HCT116 (cell line): ENCODE results near the gene PLD1. TPM values are rescaled to one million over a fixed set of nuclear protein-coding genes. Genes with fewer than 3 reads are reported as not detected.

Experiments
- ATAC-seq: fragments of 200-7000 bp; cut with Tn5 transposase; 2 replicates; pipeline ENCODE4 v1.9.1; 2020; ENCODE audit warnings: mild to moderate bottlenecking, moderate library complexity
- BruUV-seq: library from RNA; stranded (reverse); fragments of 400-500 nt; replicated peaks from 2 replicates; lab custom pipeline; 2021; lab: Mats Ljungman, UMichigan
- CTCF ChIA-PET: fragments of 300-600 bp; sonication (Branson Sonifier 250); formaldehyde crosslinking; loops from one replicate; lab custom pipeline; 2021; ENCODE audit warnings: antibody characterized with exemption; lab: Charles Lee
- POLR2A ChIA-PET: fragments of 300-600, 350-600 bp; sonication (Branson Sonifier 250); formaldehyde crosslinking; loops from one replicate; lab custom pipeline; 2021; ENCODE audit warnings: antibody characterized with exemption; lab: Charles Lee
- RAD21 ChIA-PET, 2 experiments: fragments of 300-600 bp; sonication (Branson Sonifier 250); formaldehyde crosslinking; loops; one replicate each; lab custom pipeline; 2023; ENCODE audit warnings: low total read pairs in 2 of 2; ENCODE audit not compliant: uncharacterized antibody in 2 of 2, unreplicated experiment in 2 of 2, low non-redundant PET in 1 of 2; lab: Charles Lee
- DNase-seq: peaks from one replicate; pipeline ENCODE4 v3.0.0-alpha.2; 2010; ENCODE audit warnings: low read depth, low spot score
- H2AFZ ChIP-seq: fragments of 200-600 bp; shearing (Covaris generic), sonication (generic); 2 replicates; pipeline ENCODE4 v1.6.1; 2017; ENCODE audit warnings: low read depth, mixed run types, mixed read lengths, antibody characterized with exemption, low read length; ENCODE audit not compliant: poor library complexity, severe bottlenecking
- H3K27ac ChIP-seq: 2 replicates; pipeline ENCODE4 v1.5.1; 2012; ENCODE audit warnings: low read depth, low read length
- H3K27me3 ChIP-seq: fragments of 200-600 bp; sonication (generic); 2 replicates; pipeline ENCODE4 v1.6.1; 2016; ENCODE audit warnings: mixed run types, low read length, mixed read lengths; ENCODE audit not compliant: insufficient read depth
- H3K36me3 ChIP-seq, 2 experiments: fragments of 200-500 bp in 1 of 2; fragments of 200-600 bp in 1 of 2; sonication (Bioruptor generic) in 1 of 2; sonication (generic) in 1 of 2; 2 replicates each; pipeline versions ENCODE4 v1.5.1 to v1.6.1; 2014 to 2016; ENCODE audit warnings: low read length in 2 of 2, inconsistent platforms in 1 of 2, mixed read lengths in 1 of 2, mixed run types in 1 of 2; ENCODE audit not compliant: insufficient read depth in 2 of 2, control insufficient read depth in 1 of 2
- H3K4me1 ChIP-seq, 2 experiments: fragments of 200-600 bp in 1 of 2; sonication (generic) in 1 of 2; 2 replicates each; pipeline versions ENCODE4 v1.5.1 to v1.6.1; 2012 to 2017; ENCODE audit warnings: low read length in 2 of 2, inconsistent platforms in 1 of 2, mild to moderate bottlenecking in 1 of 2, mixed read lengths in 1 of 2, mixed run types in 1 of 2, moderate library complexity in 1 of 2; ENCODE audit not compliant: insufficient read depth in 2 of 2, control insufficient read depth in 1 of 2
- H3K4me2 ChIP-seq: fragments of 200-600 bp; sonication (generic); 2 replicates; pipeline ENCODE4 v1.6.1; 2017; ENCODE audit warnings: mixed run types, low read length, mixed read lengths
- H3K4me3 ChIP-seq, 2 experiments: fragments of 200-600 bp in 1 of 2; sonication (generic) in 1 of 2; replicated peaks in 1 of 2; 2 replicates each; pipeline ENCODE4 v1.5.1; 2011 to 2016; ENCODE audit warnings: low read length in 2 of 2, control low read depth in 1 of 2, low read depth in 1 of 2, mild to moderate bottlenecking in 1 of 2, mixed read lengths in 1 of 2, mixed run types in 1 of 2
- H3K79me2 ChIP-seq: fragments of 200-600 bp; sonication (generic); 2 replicates; pipeline ENCODE4 v1.6.1; 2017; ENCODE audit warnings: mild to moderate bottlenecking, mixed run types, low read length, moderate library complexity, mixed read lengths; ENCODE audit not compliant: insufficient read depth
- H3K9ac ChIP-seq: fragments of 200-600 bp; sonication (generic); 2 replicates; pipeline ENCODE4 v1.6.1; 2016; ENCODE audit warnings: low read length, mixed read lengths
- H3K9me2 ChIP-seq: fragments of 200-600 bp; sonication (generic), shearing (Covaris generic); 2 replicates; pipeline ENCODE4 v1.6.1; 2017; ENCODE audit warnings: mixed run types, mild to moderate bottlenecking, moderate library complexity; ENCODE audit not compliant: insufficient read depth
- H3K9me3 ChIP-seq, 2 experiments: fragments of 200-500 bp in 1 of 2; fragments of 200-600 bp in 1 of 2; sonication (Bioruptor generic) in 1 of 2; sonication (generic) in 1 of 2; 2 replicates each; pipeline ENCODE4 v1.6.1; 2014 to 2017; ENCODE audit warnings: low read length in 2 of 2, mixed read lengths in 2 of 2, inconsistent platforms in 1 of 2, low read depth in 1 of 2, mild to moderate bottlenecking in 1 of 2, mixed run types in 1 of 2, moderate library complexity in 1 of 2; ENCODE audit not compliant: control insufficient read depth in 1 of 2, insufficient read depth in 1 of 2
- H4K20me1 ChIP-seq: fragments of 200-600 bp; sonication (generic), shearing (Covaris generic); 2 replicates; pipeline ENCODE4 v1.6.1; 2017; ENCODE audit warnings: mixed run types, mild to moderate bottlenecking, moderate library complexity; ENCODE audit not compliant: insufficient read depth
- CBX3 ChIP-seq: IDR thresholded peaks from 2 replicates; pipeline ENCODE4 v1.6.1; 2012; ENCODE audit warnings: low read depth
- EGR1 ChIP-seq: IDR thresholded peaks from 2 replicates; pipeline ENCODE4 v1.6.1; 2012; ENCODE audit warnings: low read depth
- ELF1 ChIP-seq: IDR thresholded peaks from 2 replicates; pipeline ENCODE4 v1.6.1; 2012; ENCODE audit warnings: low read depth, borderline replicate concordance
- EZH2 ChIP-seq: fragments of 200-600 bp; sonication (generic); IDR thresholded peaks from 2 replicates; pipeline ENCODE4 v1.6.1; 2017; ENCODE audit warnings: antibody characterized with exemption, mixed run types
- FOSL1 ChIP-seq: IDR thresholded peaks from 2 replicates; pipeline ENCODE4 v1.6.1; 2012; ENCODE audit warnings: low read depth
- JUND ChIP-seq: IDR thresholded peaks from 2 replicates; pipeline ENCODE4 v1.6.1; 2012
- POLR2A ChIP-seq: IDR thresholded peaks from 2 replicates; pipeline ENCODE4 v1.7.0; 2011; ENCODE audit warnings: borderline replicate concordance; ENCODE audit not compliant: insufficient read depth, insufficient read length; ENCODE audit errors: extremely low read depth
- POLR2AphosphoS5 ChIP-seq: IDR thresholded peaks from 2 replicates; pipeline ENCODE4 v1.6.1; 2011; ENCODE audit warnings: mild to moderate bottlenecking, low read depth, low read length, moderate library complexity
- RAD21 ChIP-seq: IDR thresholded peaks from 2 replicates; pipeline ENCODE4 v1.6.1; 2012; ENCODE audit warnings: low read depth, mild to moderate bottlenecking
- SIN3A ChIP-seq: IDR thresholded peaks from 2 replicates; pipeline ENCODE4 v1.6.1; 2012; ENCODE audit warnings: low read depth
- YY1 ChIP-seq: IDR thresholded peaks from 2 replicates; pipeline ENCODE4 v1.6.1; 2011; ENCODE audit warnings: low read length, low read depth, moderate library complexity, mild to moderate bottlenecking; ENCODE audit not compliant: insufficient replicate concordance; ENCODE audit errors: extremely low read depth
- ZFX ChIP-seq: fragments of 450-650 bp; IDR thresholded peaks from 2 replicates; pipeline ENCODE4 v1.6.1; 2017
- ZNF274 ChIP-seq: fragments of 200-500 bp; sonication (Bioruptor generic); IDR thresholded peaks from 2 replicates; pipeline ENCODE4 v1.6.1; 2014; ENCODE audit warnings: mild to moderate bottlenecking, low read depth, low read length, inconsistent platforms
- intact Hi-C: fragments of 100-400 bp; cut with micrococcal nuclease; formaldehyde crosslinking; loops from 2 replicates; pipeline ENCODE4 v1.10.0; 2022
- total RNA-seq: library from RNA; stranded (reverse); gene quantifications from one replicate; pipeline ENCODE4 v1.2.1, GENCODE V29; 2021; ENCODE audit not compliant: unreplicated experiment
- TF ChIP-seq, protein P1 (sequence below): IDR thresholded peaks from 2 replicates; pipeline ENCODE4 v1.6.1; 2012
- TF ChIP-seq, protein P2 (sequence below), 3 experiments: fragments of 200-600 bp in 1 of 3; sonication (generic) in 1 of 3; IDR thresholded peaks in 2 of 3; conservative IDR thresholded peaks in 1 of 3; 2 replicates each; pipeline ENCODE4 v1.5.1; 2012 to 2017; ENCODE audit warnings: low read depth in 2 of 3, low read length in 2 of 3, antibody characterized with exemption in 1 of 3, borderline replicate concordance in 1 of 3, control low read depth in 1 of 3, mild to moderate bottlenecking in 1 of 3, mixed read lengths in 1 of 3, mixed run types in 1 of 3, moderate library complexity in 1 of 3; ENCODE audit not compliant: insufficient read depth in 1 of 3
- TF ChIP-seq, protein P3 (sequence below): IDR thresholded peaks from 2 replicates; pipeline ENCODE4 v1.6.1; 2012; ENCODE audit warnings: low read depth
- TF ChIP-seq, protein P4 (sequence below): IDR thresholded peaks from 2 replicates; pipeline ENCODE4 v1.6.1; 2011; ENCODE audit warnings: mild to moderate bottlenecking, low read length, moderate library complexity; ENCODE audit not compliant: insufficient replicate concordance; ENCODE audit errors: extremely low read depth
- TF ChIP-seq, protein P5 (sequence below): IDR thresholded peaks from 2 replicates; pipeline ENCODE4 v1.6.1; 2012

Gene PLD1
- total RNA-seq, 1 experiment from 2014 or later = 8.4 TPM

DNA sequence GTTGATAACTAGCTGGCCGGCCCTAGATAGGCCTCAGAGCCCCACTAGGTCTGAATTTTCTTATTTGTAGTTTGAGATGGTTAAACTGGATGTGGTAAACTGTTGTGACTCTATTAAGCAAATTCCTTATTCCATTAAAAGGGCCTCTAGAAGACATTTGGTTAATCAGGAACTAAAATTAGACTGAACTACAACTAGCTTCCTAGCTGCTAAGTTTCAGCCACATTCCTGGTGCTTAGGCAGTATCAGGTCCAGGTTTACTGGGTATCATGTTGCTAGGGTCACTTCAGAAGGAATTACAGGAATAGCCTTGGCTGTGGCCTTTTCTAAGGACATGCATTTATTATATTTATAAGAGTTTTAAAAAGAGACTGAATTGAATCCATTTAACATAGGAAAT is 136.3 kb downstream of the PLD1 start:
- CTCF ChIA-PET = no interaction called here
- Histone ChIP-seq H3K4me2 (no peak overlapping the region), H2AFZ (no peak overlapping the region), H3K4me3 (no peak overlapping the region), H3K79me2 (no peaks in the 10 kb centered on the region), H3K4me1 (no peaks in the 10 kb centered on the region), H3K9me3 (no peaks in the 10 kb centered on the region), H3K9me2 (no peaks in the 10 kb centered on the region), H3K9ac (no peak overlapping the region), H3K36me3 (no peaks in the 10 kb centered on the region), H3K27me3 (no peaks in the 10 kb centered on the region), H3K27ac (no peak overlapping the region), H4K20me1 (no peaks in the 10 kb centered on the region)
- POLR2A ChIA-PET = no interaction called here
- TF ChIP-seq EGR1 = no peak
- TF ChIP-seq, protein P1, sequence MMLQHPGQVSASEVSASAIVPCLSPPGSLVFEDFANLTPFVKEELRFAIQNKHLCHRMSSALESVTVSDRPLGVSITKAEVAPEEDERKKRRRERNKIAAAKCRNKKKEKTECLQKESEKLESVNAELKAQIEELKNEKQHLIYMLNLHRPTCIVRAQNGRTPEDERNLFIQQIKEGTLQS = no peak
- TF ChIP-seq FOSL1 = no peak
- TF ChIP-seq YY1 = no peak
- no peak for TF ChIP-seq RAD21
- no peak for TF ChIP-seq SIN3A
- TF ChIP-seq JUND = no peak
- TF ChIP-seq, protein P2, sequence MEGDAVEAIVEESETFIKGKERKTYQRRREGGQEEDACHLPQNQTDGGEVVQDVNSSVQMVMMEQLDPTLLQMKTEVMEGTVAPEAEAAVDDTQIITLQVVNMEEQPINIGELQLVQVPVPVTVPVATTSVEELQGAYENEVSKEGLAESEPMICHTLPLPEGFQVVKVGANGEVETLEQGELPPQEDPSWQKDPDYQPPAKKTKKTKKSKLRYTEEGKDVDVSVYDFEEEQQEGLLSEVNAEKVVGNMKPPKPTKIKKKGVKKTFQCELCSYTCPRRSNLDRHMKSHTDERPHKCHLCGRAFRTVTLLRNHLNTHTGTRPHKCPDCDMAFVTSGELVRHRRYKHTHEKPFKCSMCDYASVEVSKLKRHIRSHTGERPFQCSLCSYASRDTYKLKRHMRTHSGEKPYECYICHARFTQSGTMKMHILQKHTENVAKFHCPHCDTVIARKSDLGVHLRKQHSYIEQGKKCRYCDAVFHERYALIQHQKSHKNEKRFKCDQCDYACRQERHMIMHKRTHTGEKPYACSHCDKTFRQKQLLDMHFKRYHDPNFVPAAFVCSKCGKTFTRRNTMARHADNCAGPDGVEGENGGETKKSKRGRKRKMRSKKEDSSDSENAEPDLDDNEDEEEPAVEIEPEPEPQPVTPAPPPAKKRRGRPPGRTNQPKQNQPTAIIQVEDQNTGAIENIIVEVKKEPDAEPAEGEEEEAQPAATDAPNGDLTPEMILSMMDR (IDR thresholded peaks at IDR 0.05 in 2 of 3, conservative IDR thresholded peaks at IDR 0.05 in 1 of 3; ENCODE audit: borderline replicate concordance in 1 of 3, insufficient read depth in 1 of 3, low read depth in 2 of 3, low read length in 2 of 3) = no peak
- TF ChIP-seq, protein P3, sequence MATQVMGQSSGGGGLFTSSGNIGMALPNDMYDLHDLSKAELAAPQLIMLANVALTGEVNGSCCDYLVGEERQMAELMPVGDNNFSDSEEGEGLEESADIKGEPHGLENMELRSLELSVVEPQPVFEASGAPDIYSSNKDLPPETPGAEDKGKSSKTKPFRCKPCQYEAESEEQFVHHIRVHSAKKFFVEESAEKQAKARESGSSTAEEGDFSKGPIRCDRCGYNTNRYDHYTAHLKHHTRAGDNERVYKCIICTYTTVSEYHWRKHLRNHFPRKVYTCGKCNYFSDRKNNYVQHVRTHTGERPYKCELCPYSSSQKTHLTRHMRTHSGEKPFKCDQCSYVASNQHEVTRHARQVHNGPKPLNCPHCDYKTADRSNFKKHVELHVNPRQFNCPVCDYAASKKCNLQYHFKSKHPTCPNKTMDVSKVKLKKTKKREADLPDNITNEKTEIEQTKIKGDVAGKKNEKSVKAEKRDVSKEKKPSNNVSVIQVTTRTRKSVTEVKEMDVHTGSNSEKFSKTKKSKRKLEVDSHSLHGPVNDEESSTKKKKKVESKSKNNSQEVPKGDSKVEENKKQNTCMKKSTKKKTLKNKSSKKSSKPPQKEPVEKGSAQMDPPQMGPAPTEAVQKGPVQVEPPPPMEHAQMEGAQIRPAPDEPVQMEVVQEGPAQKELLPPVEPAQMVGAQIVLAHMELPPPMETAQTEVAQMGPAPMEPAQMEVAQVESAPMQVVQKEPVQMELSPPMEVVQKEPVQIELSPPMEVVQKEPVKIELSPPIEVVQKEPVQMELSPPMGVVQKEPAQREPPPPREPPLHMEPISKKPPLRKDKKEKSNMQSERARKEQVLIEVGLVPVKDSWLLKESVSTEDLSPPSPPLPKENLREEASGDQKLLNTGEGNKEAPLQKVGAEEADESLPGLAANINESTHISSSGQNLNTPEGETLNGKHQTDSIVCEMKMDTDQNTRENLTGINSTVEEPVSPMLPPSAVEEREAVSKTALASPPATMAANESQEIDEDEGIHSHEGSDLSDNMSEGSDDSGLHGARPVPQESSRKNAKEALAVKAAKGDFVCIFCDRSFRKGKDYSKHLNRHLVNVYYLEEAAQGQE = no peak
- TF ChIP-seq, protein P4, sequence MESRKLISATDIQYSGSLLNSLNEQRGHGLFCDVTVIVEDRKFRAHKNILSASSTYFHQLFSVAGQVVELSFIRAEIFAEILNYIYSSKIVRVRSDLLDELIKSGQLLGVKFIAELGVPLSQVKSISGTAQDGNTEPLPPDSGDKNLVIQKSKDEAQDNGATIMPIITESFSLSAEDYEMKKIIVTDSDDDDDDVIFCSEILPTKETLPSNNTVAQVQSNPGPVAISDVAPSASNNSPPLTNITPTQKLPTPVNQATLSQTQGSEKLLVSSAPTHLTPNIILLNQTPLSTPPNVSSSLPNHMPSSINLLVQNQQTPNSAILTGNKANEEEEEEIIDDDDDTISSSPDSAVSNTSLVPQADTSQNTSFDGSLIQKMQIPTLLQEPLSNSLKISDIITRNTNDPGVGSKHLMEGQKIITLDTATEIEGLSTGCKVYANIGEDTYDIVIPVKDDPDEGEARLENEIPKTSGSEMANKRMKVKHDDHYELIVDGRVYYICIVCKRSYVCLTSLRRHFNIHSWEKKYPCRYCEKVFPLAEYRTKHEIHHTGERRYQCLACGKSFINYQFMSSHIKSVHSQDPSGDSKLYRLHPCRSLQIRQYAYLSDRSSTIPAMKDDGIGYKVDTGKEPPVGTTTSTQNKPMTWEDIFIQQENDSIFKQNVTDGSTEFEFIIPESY = no peak
- no peak for TF ChIP-seq CBX3
- TF ChIP-seq, protein P5, sequence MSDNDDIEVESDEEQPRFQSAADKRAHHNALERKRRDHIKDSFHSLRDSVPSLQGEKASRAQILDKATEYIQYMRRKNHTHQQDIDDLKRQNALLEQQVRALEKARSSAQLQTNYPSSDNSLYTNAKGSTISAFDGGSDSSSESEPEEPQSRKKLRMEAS = no peak
- TF ChIP-seq POLR2AphosphoS5 = no peak
- TF ChIP-seq POLR2A = no peak
- no peak for TF ChIP-seq ZNF274
- TF ChIP-seq EZH2 = no peak
- TF ChIP-seq ELF1 = no peak
- TF ChIP-seq ZFX = no peak
- RAD21 ChIA-PET = no interaction called here
- DNase-seq (no peak), ATAC-seq (no peak)
- intact Hi-C loops = no loop called here
- BruUV-seq = no TSS peak
